HG02678 (cell line): ENCODE data around the gene LRRC34.
A peak's percentile ranks its signal among the peaks of the same experiment; 100 is the strongest.

Experiments
- ATAC-seq: cut with Tn5 transposase; IDR thresholded peaks from one replicate; pipeline ENCODE4 v1.9.1; 2021; ENCODE audit warnings: mild to moderate bottlenecking, moderate library complexity; ENCODE audit not compliant: unreplicated experiment

Gene LRRC34

GRCh38 chr3:169815590-169816150, 3.0 kb upstream of the LRRC34 start:
- no peak for ATAC-seq

- ATAC-seq, result peak; percentile 79
Observed at GRCh38 chr3:169813757-169814517, 1.2 kb upstream of the LRRC34 start.

DNA sequence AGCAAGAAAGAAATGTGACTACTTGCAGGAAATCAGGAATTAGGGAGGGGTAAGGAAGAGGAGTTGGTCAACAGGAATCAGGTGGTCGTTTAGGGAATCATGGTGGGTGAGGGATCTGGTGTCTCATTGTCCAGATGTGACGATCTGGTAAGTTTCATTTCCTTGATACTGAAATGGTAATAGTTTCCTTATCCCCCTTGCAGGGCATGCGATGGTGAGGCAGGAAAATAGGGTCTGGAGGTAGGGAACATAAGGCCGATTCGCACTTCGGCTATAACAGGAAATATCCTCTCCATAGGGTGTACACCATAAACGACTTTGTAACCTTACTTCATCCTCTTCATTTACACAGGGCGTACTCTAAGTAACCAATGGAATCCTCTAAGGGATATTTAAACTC, 574 bp upstream of the LRRC34 start:
- no peak for ATAC-seq

DNA sequence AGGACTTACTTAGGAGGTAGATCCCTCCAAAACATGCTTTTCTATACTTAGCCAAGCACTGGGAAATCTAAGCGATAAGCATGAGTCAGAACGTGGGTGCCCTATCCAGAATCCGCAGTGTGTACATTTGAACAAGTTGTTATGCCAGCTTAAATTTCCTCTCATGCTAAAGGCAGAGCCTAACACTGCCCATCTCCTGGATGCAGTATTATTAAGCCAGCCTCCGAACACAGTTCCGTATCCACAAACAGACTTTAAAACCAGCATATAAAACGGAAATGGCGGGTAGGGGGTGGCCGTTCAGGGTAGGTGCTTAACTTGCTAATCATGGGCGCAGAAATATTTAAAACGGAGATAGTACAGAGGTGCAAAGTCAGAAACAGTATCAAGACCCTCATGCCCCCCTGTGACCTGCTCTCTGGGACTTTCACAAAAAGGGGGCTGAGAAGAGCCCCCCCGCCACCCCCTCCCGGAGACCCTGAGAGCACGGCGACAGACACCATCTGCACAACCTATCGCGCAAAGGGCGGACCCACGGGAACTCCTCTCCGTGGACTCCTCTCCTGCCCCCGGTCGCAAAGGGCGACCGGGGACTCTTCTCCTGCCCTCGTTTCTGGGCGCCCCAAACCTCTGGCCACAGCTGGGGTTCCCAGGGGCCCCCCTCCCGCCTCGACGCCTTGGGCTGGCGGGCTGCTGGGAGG, 923 bp downstream of the LRRC34 start:
- peak; percentile 18 for ATAC-seq

DNA sequence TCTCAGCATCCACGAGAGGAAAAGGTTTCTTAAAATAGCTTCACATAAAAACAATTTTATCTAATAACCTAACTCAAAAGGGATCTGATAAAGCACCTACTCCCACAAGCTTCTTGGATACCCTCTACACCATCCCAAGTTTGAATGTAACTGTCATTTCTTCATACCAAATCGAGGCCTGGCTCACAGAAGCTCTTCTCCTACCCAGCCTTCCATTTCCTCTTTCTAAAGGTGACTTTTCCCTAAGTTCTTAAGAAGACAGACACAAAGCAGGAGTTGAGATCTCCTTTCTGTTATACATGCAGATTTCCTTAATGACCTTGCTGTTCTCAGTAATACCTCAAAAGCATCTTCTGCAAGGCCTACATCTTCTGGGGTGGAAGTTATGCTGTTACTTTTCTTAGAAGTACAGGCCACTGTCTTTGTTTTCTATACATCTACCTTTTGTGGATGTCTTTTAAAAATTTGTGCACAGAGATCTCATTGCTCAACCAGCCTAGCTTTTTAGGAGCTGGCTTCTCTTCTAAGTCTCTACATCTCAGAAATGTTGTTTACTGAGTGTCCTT, 3.4 kb downstream of the LRRC34 start:
- no peak for ATAC-seq

- no peak for ATAC-seq
Observed at GRCh38 chr3:169804681-169805080, 8.0 kb downstream of the LRRC34 start.

GRCh38 chr3:169792359-169792758, 20.3 kb downstream of the LRRC34 start:
- ATAC-seq, result no peak

GRCh38 chr3:169790687-169791429, 21.8 kb downstream of the LRRC34 start:
- ATAC-seq, result no peak

GRCh38 chr3:169790219-169790618, 22.5 kb downstream of the LRRC34 start:
- no peak for ATAC-seq

DNA sequence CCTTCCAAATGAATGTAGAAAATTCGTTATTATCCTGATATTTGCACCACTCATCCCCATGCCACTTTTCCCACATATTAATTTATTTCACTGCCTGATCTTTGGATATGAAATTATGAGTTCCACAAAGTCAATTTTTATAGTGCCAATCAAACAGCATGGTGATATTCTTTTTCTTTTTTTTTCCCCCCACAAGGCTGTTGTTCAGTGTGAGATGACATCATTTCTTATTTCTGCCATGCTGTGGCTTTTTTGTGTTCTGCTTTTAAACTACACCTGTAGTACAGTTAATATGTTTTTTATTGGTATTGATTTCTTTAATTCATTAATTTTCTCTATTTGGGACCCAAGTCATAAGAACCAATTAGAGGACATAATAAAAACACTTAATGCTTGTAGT, 24.9 kb downstream of the LRRC34 start:
- no peak for ATAC-seq

GRCh38 chr3:169787120-169787519, 25.6 kb downstream of the LRRC34 start:
- no peak for ATAC-seq

- ATAC-seq, result no peak
Observed at GRCh38 chr3:169781209-169781855, 31.4 kb downstream of the LRRC34 start.

GRCh38 chr3:169780742-169781141, 32.0 kb downstream of the LRRC34 start:
- ATAC-seq, result no peak

DNA sequence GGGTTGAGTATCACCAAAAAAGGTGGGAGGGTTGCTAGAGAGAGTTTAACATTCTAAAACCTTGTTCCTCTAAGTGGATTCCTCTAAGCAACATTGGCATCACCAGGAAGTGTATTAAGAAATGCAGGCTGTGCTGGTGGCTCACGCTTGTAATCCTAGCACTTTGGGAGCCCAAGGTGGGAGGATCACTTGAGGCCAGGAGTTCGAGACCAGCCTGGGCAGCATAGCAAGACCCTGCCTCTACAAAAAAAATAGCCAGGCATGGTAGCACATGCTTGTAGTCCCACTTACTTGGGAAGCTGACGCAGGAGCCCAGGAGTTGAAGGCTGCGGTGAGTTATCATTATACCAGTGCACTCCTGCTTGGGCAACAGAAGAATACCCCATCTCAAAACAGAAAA, 34.9 kb downstream of the LRRC34 start:
- ATAC-seq, result no peak

DNA sequence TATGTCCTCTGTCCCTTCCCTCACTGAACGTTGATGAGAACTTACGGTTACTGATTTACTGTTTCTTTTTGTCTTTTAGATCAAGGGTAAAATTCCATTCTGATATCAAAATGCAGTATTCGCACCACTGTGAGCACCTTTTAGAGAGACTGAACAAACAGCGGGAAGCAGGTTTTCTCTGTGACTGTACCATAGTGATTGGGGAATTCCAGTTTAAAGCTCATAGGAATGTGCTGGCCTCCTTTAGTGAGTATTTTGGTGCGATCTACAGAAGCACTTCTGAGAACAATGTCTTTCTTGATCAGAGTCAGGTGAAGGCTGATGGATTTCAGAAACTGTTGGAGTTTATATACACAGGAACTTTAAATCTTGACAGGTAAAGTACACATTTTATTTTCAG, 38.5 kb downstream of the LRRC34 start:
- no peak for ATAC-seq

- ATAC-seq, result peak; percentile 80
Observed at GRCh38 chr3:169772897-169773816, 39.5 kb downstream of the LRRC34 start, which contains the start of gene MYNN. TSS of gene MYNN (plus strand) at chr3:169773396. CDS start at chr3:169774296, 900 bp downstream.

GRCh38 chr3:169772305-169772896, 40.3 kb downstream of the LRRC34 start:
- ATAC-seq, result peak; percentile 20

DNA sequence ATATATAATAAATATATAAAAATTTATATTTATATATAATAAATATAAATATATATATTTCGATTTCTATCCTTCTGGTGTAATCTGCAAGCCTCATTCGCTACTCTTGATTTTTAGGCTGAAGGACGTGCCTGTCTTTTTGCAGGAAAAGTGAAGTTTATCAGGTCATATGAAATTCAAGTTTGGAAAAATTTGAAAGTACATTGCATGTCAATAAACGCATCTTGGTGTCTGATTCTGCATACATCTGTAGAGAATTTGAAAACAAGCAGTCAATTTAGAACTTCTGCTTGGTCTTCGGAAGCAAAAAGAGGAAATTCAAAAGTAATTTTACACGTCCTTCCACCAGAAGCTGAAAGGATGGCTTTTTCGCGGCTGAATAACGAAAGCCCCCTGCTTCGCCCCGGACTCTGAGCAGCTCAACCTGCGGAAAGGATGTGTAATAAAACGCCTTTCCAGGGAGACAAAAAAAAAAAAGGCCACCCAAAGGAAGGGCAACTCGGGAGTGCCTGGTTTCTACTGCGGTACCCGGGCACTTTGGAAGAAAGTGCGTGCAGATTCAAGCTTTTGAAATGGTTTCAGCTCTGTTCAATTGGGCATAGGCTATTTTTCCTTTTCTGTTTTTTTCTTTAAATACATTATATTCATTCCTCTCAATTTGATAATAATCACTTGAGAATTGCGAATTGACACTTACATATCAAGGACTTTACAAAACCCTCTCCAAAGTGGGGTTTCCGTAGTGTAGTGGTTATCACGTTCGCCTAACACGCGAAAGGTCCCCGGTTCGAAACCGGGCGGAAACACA, 41.0 kb downstream of the LRRC34 start:
- ATAC-seq, result peak; percentile 16
